ENCODE measurements around the gene ZNF580. TPM values are rescaled to one million over a fixed set of nuclear protein-coding genes. Genes with fewer than 3 reads are reported as not detected.

ZNF580 gene
- total and polyA plus RNA-seq, 2 of the 13 experiments (the other 11 are each of a cell fraction or from before 2014, with no cell fraction given) = 4.4 to 6.0 TPM

GRCh38 chr19:55641426-55642152, 787 bp downstream of the ZNF580 start (continued):
- TF ChIP-seq ZNF407 (CRISPR knock-in tag; IDR thresholded peaks at IDR 0.05; ENCODE audit: not compliant biosample characterization) (peak; percentile 11), AGO2 (optimal IDR thresholded peaks at IDR 0.05; ENCODE audit: low read depth, low read length) (no peak), GFI1 (CRISPR knock-in tag; IDR thresholded peaks at IDR 0.05; ENCODE audit: borderline replicate concordance) (no peak), ZBTB7B (CRISPR knock-in tag; IDR thresholded peaks at IDR 0.05) (no peak), ZNF557 (CRISPR knock-in tag; IDR thresholded peaks at IDR 0.05) (no peak), ZMAT5 (CRISPR knock-in tag; IDR thresholded peaks at IDR 0.05; ENCODE audit: borderline replicate concordance, low read depth) (no peak), IKZF5 (CRISPR knock-in tag; IDR thresholded peaks at IDR 0.05) (no peak), ZNF513 (CRISPR knock-in tag; conservative IDR thresholded peaks at IDR 0.05) (no peak)
- TF ChIP-seq, protein P1, sequence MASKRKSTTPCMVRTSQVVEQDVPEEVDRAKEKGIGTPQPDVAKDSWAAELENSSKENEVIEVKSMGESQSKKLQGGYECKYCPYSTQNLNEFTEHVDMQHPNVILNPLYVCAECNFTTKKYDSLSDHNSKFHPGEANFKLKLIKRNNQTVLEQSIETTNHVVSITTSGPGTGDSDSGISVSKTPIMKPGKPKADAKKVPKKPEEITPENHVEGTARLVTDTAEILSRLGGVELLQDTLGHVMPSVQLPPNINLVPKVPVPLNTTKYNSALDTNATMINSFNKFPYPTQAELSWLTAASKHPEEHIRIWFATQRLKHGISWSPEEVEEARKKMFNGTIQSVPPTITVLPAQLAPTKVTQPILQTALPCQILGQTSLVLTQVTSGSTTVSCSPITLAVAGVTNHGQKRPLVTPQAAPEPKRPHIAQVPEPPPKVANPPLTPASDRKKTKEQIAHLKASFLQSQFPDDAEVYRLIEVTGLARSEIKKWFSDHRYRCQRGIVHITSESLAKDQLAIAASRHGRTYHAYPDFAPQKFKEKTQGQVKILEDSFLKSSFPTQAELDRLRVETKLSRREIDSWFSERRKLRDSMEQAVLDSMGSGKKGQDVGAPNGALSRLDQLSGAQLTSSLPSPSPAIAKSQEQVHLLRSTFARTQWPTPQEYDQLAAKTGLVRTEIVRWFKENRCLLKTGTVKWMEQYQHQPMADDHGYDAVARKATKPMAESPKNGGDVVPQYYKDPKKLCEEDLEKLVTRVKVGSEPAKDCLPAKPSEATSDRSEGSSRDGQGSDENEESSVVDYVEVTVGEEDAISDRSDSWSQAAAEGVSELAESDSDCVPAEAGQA (IDR thresholded peaks at IDR 0.05; ENCODE audit: low read depth) = no peak
- TF ChIP-seq, protein P1 (CRISPR knock-in tag; IDR thresholded peaks at IDR 0.05; ENCODE audit: borderline replicate concordance) = no peak
